Retinal pigment epithelial cell (primary cell): ENCODE measurements around the gene HOXD12.

ENCODE experiments used
- DNase-seq: peaks from one replicate; pipeline ENCODE4 v3.0.0-alpha.2; 2010; ENCODE audit warnings: low read depth
- H3K4me3 ChIP-seq: 2 replicates; pipeline ENCODE4 v1.5.1; 2011; ENCODE audit warnings: mild to moderate bottlenecking, low read length, control low read depth, moderate library complexity
- CTCF ChIP-seq: conservative IDR thresholded peaks from 2 replicates; pipeline ENCODE4 v1.5.1; 2011; ENCODE audit warnings: low read depth, low read length, control low read depth, inconsistent platforms

Gene HOXD12

DNA sequence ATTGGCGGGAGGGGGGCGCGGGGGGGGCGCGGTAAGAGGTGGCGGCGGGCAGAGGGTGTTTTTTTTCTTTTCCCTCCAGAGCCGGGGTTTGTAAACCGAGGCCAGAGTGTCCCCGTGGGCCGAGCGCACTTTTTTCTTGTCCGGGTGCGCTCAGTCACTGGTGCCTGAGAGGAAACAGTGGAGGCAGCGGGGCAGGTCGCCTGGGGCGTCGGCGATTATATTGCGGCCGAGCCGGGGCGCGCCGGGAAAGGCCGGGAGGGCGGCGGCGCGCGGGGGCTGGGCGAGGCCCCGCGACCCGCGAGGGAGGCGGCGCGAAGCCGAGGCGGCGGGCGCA is 30.2 kb downstream of the HOXD12 start:
- H3K4me3 ChIP-seq: no peak overlapping the region
- no peak for TF ChIP-seq CTCF
- DNase-seq: no peak

DNA sequence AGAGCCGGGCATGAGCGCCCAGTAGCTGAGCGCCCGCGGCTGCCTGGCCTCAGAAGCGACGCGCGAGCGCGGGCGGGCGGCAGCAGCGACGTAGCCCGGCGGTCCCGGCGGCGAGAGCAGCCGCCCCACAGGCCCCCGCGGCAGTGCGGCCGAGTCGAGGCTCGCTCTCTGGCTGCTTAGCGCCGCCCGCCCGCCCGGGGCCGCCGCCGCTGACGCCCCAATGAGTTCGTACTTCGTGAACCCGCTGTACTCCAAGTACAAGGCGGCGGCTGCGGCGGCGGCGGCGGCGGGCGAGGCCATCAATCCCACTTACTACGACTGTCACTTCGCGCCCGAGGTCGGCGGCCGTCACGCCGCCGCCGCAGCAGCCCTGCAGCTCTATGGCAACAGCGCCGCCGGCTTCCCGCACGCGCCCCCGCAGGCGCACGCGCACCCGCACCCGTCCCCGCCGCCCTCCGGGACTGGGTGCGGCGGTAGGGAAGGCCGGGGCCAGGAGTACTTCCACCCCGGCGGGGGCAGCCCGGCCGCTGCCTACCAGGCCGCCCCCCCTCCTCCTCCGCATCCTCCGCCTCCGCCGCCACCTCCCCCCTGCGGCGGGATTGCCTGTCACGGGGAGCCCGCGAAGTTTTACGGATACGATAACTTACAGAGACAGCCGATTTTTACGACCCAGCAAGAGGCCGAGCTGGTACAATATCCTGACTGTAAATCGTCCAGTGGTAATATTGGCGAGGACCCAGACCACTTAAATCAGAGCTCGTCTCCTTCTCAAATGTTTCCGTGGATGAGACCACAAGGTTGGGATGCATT is 30.8 kb downstream of the HOXD12 start:
- no peak for DNase-seq
- TF ChIP-seq CTCF: no peak
- H3K4me3 ChIP-seq: no peak overlapping the region

DNA sequence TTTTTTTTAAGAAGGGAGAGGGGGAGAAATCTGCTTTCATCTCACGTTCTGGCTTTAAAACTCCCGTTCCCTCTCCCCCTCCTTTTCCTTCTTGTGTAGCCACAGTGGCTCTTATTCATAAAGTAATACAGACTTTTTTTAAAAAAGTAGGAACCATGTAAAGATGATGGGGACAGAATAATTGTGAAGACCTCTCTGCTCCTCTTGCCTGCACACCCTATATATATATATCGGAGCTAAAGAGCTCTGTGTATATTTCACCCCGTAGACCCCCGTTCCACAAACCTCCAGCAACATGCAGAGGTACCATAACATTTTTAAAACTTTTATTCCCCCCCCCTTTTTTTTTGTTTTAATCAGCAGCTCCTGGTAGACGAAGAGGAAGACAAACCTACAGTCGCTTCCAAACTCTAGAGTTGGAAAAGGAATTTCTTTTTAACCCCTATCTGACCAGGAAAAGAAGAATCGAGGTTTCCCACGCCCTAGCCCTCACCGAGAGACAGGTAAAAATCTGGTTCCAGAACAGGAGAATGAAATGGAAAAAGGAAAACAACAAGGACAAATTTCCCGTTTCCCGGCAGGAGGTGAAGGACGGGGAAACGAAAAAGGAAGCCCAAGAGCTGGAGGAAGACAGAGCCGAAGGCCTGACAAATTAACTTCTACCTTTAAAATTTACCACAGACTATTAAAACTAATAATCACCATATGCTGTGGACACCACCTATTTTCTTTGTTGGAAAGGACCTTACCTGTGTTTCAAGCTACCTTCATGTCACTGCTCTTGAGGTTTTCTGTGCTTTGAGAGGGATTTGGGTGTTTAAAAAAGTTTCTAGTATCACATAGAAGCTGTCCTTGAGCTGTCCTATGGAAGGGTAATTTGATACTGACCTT is 31.6 kb downstream of the HOXD12 start:
- H3K4me3 ChIP-seq: no peak overlapping the region
- TF ChIP-seq CTCF: no peak
- DNase-seq: no peak

DNA sequence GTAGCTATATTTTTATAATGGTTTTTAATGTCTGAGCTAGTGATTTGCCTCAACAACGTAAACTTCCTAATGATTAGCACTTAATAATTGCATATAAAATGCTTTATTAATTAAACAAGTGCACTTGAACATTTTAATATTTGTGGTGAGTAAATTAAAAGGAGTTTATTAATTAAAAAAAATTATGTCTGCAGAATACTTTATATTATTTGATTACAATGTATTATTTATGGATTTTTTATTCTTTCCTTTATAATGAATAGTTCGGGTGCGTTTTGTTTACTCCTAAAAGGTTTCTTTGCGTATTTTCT is 32.2 kb downstream of the HOXD12 start:
- no peak for TF ChIP-seq CTCF
- no peak overlapping the region for H3K4me3 ChIP-seq
- DNase-seq: no peak

DNA sequence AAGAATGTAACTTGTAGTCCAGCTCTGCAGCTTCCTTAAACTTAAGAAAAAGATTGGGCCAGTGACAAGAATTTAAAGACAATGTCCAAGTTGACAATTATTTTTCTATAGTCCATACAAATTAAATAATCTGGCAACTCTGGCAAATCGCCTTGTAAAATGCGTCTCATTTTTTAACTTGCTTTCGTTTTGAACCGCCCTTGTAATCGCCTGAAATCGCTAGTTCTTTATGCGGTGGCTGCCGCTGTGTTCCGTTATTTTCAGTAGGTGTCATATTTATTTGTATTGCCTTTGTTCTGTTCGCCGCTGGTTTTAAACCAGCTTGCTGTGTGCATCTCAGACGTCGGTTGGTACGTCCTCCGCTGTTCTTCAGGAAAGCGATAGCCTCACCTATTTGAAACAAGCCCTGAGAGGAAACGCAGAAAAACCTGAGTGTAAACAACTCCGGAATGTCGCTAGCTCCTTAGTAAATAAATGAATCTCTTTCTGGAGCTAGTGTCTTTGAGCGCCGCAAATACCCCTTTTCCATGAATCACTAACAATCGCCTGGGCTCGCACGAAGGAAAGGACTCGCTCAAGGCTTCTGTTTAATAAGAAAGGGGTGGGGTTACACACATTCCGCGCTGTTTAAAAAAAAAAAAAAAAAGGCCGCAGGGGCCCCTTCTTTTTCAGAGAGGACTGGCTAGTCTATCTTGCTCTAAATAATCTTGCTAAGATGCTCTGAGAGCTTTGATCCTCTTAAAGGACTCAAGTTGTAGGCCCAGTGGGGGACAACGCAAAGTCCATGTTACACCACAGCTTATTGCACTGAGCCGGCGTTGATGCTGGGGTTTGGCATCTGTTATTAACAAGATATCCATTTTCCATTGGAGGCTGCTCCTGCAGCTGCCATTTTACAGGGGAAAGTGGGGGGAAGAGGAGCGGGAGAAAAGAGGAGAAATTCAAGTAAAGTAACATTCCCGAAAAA is 32.9 kb downstream of the HOXD12 start:
- no peak for TF ChIP-seq CTCF
- H3K4me3 ChIP-seq: no peak overlapping the region
- DNase-seq: no peak

DNA sequence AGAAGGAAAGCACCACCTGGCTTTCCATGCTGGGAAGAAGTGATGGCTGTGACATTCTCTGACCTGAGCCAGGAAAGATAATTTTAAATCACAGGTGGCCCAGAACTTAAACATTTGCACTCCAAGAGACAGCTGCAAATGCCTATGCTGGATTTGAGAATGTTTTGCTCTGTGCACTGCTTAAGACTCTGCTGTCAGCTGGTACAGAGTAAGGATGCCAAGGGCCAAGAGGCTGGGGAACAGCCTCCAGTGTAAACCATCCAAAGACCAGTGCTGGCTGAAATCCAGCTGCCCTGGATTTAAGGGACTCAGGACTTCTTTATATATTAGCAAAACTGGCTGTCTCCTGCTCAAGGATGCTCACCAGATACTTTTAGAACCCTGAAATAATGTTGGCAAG is 33.8 kb downstream of the HOXD12 start:
- no peak for DNase-seq
- TF ChIP-seq CTCF: no peak
- no peak overlapping the region for H3K4me3 ChIP-seq
